ENCODE results near the gene TCEA2.

Gene TCEA2

DNA sequence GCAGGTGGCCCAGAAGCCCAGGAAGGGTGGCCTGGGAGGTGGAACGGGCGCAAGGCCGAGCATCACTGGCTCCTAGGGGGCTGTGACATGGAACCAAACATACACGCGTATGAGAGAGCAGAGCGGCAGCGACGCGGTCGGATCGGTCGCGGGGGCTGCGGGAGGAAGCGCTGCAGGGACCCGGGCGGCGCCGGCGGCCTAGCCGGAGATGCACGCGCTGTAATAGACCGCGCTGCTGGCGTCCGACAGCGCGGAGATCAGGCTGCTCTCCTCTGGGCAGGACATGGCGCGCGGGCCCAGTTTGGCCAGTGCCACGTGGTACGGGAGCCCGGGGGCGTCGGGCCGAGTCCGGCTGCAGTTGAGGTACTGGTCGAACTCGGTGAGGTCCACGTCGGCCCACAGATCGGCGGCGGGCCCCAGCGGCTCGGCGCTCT lies 15.0 kb upstream of the TCEA2 start:
- no peak for TF ChIP-seq CTCF (IDR thresholded peaks at IDR 0.05; ENCODE audit: low read depth, low read length)
- H3K9me3 ChIP-seq (ENCODE audit: severe bottlenecking) = no peaks in the 10 kb centered on the region
- no peaks in the 10 kb centered on the region for H3K27me3 ChIP-seq (ENCODE audit: insufficient read depth, low read depth, severe bottlenecking)
- no peak overlapping the region for H3K4me3 ChIP-seq (ENCODE audit: low read depth, low read length)
- no peak overlapping the region for H3K27ac ChIP-seq
- DNase-seq = no peak
- no peaks in the 10 kb centered on the region for H3K36me3 ChIP-seq

GRCh38 chr20:64048402-64049044 lies 14.5 kb upstream of the TCEA2 start:
- DNase-seq = no peak
- Histone ChIP-seq H3K9me3 (ENCODE audit: severe bottlenecking) (no peaks in the 10 kb centered on the region), H3K27me3 (ENCODE audit: insufficient read depth, low read depth, severe bottlenecking) (no peaks in the 10 kb centered on the region), H3K4me3 (ENCODE audit: low read depth, low read length) (peak overlapping the region; percentile 28; the same call in 1 of the 2 replicates), H3K27ac (no peak overlapping the region), H3K36me3 (no peaks in the 10 kb centered on the region)
- TF ChIP-seq CTCF (IDR thresholded peaks at IDR 0.05; ENCODE audit: low read depth, low read length) = no peak

DNA sequence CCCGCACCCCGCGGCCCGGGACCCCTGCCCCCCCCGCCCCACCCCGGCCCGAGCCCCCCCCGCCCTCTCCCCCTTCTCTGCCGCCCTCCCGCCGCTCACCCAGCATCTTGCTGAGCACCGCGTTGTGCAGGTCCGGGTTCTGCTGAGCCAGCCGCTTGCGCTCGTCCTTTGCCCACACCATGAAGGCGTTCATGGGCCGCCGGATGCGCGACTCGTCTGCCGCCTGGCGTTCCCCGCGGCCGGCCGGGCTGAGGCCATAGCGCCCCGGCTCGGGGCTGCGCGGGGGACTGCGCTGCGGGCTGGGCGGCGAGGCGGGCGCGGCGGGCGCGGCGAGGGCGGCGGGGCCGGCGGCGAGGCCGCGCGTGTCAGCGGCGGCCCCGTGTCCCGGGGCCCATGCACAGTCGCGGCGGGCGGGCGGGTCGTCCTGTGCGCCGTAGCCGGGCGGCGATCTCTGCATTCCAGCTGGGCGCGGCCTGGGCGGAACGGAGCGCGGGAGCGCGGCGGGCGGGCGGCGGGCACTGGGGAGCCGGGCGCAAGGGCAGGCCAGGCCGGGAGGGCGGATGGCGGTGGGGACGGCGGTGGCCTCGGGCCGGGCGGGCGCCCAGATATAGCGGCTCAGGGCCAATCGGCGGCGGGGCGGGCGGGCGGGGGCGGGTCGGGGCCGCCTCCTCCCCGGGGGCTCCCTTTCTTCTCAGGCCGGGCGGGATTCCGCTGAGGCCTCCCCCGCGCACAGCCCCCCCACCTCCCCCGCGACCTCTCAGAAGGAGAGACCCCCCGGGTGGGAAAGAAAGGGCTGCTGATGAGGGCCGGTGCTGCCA lies 13.7 kb upstream of the TCEA2 start, which contains the start of gene SOX18:
SOX18 (minus strand) TSS at position 580 of the 818 bp plus-strand sequence; CDS start at position 457, 123 bp downstream.
- Histone ChIP-seq H3K36me3 (no peaks in the 10 kb centered on the region), H3K9me3 (ENCODE audit: severe bottlenecking) (no peaks in the 10 kb centered on the region), H3K27ac (no peak within 1 kb of the TSS), H3K4me3 (ENCODE audit: low read depth, low read length) (peak within 1 kb of the TSS; percentile 28), H3K27me3 (ENCODE audit: insufficient read depth, low read depth, severe bottlenecking) (no peaks in the 10 kb centered on the region)
- no peak for TF ChIP-seq CTCF (IDR thresholded peaks at IDR 0.05; ENCODE audit: low read depth, low read length)
- no peak for DNase-seq

GRCh38 chr20:64049878-64050260 lies 13.1 kb upstream of the TCEA2 start:
- TF ChIP-seq CTCF (IDR thresholded peaks at IDR 0.05; ENCODE audit: low read depth, low read length) = no peak
- Histone ChIP-seq H3K9me3 (ENCODE audit: severe bottlenecking) (no peaks in the 10 kb centered on the region), H3K4me3 (ENCODE audit: low read depth, low read length) (0 out of 2 replicates have a peak overlapping the region, but pooled peaks have one; percentile 16), H3K36me3 (no peaks in the 10 kb centered on the region), H3K27ac (no peak overlapping the region), H3K27me3 (ENCODE audit: insufficient read depth, low read depth, severe bottlenecking) (no peaks in the 10 kb centered on the region)
- no peak for DNase-seq

DNA sequence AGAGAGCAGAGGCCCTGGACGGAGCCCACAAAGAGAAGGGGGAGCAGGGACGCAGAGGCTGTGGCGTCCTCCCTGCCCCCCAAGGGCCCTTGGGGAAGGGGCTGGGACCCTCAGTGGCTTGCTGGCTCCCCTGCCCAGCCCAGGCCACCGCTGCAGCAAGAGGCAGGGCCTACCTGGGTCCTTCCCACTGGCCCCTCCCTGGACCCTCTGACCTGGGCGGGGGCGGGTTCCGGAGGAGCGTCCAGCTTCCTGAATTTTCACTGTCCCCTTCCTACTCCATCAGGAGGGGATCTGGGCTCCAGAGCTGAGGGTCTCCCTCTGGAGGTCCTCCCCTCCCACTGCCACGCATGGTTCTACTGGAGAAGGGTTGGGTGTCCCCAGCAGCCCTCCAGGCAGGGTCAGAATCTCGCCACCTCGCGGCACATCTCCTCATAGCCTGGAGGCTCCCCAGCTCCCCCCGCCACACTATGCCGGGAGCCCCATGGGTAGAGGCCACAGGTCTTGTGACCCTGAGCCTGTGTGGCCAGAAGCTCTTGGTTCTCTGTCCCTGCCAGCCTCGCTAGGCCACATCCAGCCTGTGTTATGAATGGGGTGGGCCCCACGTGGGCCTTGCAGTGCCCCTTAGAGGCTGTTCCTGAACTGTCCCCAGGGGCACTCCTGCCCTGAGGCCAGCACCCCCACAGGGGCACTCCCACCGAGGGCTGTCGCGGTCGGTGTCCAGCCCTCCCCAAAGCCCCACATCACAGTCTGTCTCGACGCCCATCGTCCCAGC lies 12.6 kb upstream of the TCEA2 start:
- Histone ChIP-seq H3K36me3 (no peaks in the 10 kb centered on the region), H3K9me3 (ENCODE audit: severe bottlenecking) (no peaks in the 10 kb centered on the region), H3K4me3 (ENCODE audit: low read depth, low read length) (no peak overlapping the region), H3K27ac (no peak overlapping the region), H3K27me3 (ENCODE audit: insufficient read depth, low read depth, severe bottlenecking) (no peaks in the 10 kb centered on the region)
- TF ChIP-seq CTCF (IDR thresholded peaks at IDR 0.05; ENCODE audit: low read depth, low read length) = no peak
- DNase-seq = no peak

Data from WERI-Rb-1 (cell line).